H1 (cell line): Measurements from ENCODE around the gene ABI2. TPM values are rescaled to one million over a fixed set of nuclear protein-coding genes. Genes with fewer than 3 reads are reported as not detected.

Experiments
- CTCF ChIA-PET: fragments of 300-600 bp; sonication (Branson Sonifier 250); formaldehyde crosslinking; loops from one replicate; lab custom pipeline; 2021; ENCODE audit not compliant: partially characterized antibody; lab: Charles Lee
- POLR2A ChIA-PET: fragments of 300-600 bp; sonication (Branson Sonifier 250); formaldehyde crosslinking; loops from one replicate; lab custom pipeline; 2021; ENCODE audit warnings: inconsistent platforms; ENCODE audit not compliant: partially characterized antibody; lab: Charles Lee
- DNase-seq, 2 experiments: peaks; one replicate each; pipeline versions ENCODE4 v3.0.0 to v3.0.0-alpha.2; 2010 to 2022; ENCODE audit warnings: low spot score in 2 of 2, low read depth in 1 of 2, mixed read lengths in 1 of 2
- FAIRE-seq: peaks from 2 replicates; lab custom pipeline; 2011; peaks lifted over from hg19 to GRCh38; lab: Jason Lieb, UNC
- H2AFZ ChIP-seq: 2 replicates; pipeline ENCODE4 v1.8.1; 2012; ENCODE audit warnings: low read length, inconsistent platforms
- H2AK5ac ChIP-seq: 2 replicates; pipeline ENCODE4 v1.6.1; 2013; ENCODE audit warnings: low read depth, low read length
- H2BK120ac ChIP-seq: replicated peaks from 2 replicates; pipeline ENCODE3; 2013; ENCODE audit warnings: low read depth, low read length, inconsistent platforms
- H2BK12ac ChIP-seq: 2 replicates; pipeline ENCODE4 v1.6.1; 2013; ENCODE audit warnings: low read depth, low read length
- H2BK15ac ChIP-seq: 2 replicates; pipeline ENCODE4 v1.6.1; 2013; ENCODE audit warnings: low read length
- H2BK20ac ChIP-seq: 2 replicates; pipeline ENCODE4 v1.6.1; 2013; ENCODE audit warnings: low read length
- H2BK5ac ChIP-seq: 2 replicates; pipeline ENCODE4 v1.6.1; 2013; ENCODE audit warnings: low read depth, low read length
- H3K14ac ChIP-seq: 2 replicates; pipeline ENCODE4 v1.6.1; 2013; ENCODE audit warnings: inconsistent platforms; ENCODE audit not compliant: insufficient read length
- H3K18ac ChIP-seq: 2 replicates; pipeline ENCODE4 v1.6.1; 2013; ENCODE audit warnings: low read length; ENCODE audit errors: extremely low read depth
- H3K23ac ChIP-seq: 2 replicates; pipeline ENCODE4 v1.6.1; 2013; ENCODE audit warnings: inconsistent platforms; ENCODE audit not compliant: insufficient read length
- H3K23me2 ChIP-seq: 2 replicates; pipeline ENCODE4 v1.6.1; 2013; ENCODE audit warnings: low read depth, low read length
- H3K27ac ChIP-seq: 2 replicates; pipeline ENCODE4 v1.6.1; 2011; ENCODE audit warnings: low read depth, low read length, inconsistent platforms
- H3K27me3 ChIP-seq, 4 experiments: replicated peaks in 1 of 4; 1 replicate in 1 of 4; 2 replicates in 3 of 4; pipeline versions ENCODE4 v1.6.1 to v1.8.1; 2011 to 2013; ENCODE audit warnings: low read length in 3 of 4, mild to moderate bottlenecking in 3 of 4, inconsistent platforms in 2 of 4, mixed read lengths in 2 of 4, moderate library complexity in 1 of 4; ENCODE audit not compliant: control insufficient read depth in 3 of 4, insufficient read depth in 3 of 4; ENCODE audit errors: extremely low read depth in 1 of 4
- H3K36me3 ChIP-seq, 4 experiments: 2 replicates each; pipeline versions ENCODE4 v1.6.1 to v1.8.1; 2011 to 2013; ENCODE audit warnings: mild to moderate bottlenecking in 4 of 4, low read length in 3 of 4, moderate library complexity in 2 of 4, control low read depth in 1 of 4, inconsistent platforms in 1 of 4; ENCODE audit not compliant: insufficient read depth in 4 of 4, control insufficient read depth in 2 of 4
- H3K4ac ChIP-seq: replicated peaks from 2 replicates; pipeline ENCODE3; 2013; ENCODE audit warnings: low read length, low read depth, mixed read lengths, inconsistent platforms; ENCODE audit not compliant: insufficient read length
- H3K4me1 ChIP-seq, 4 experiments: replicated peaks in 1 of 4; 1 replicate in 1 of 4; 2 replicates in 3 of 4; pipeline versions ENCODE4 v1.6.1 to v1.8.1; 2011 to 2013; ENCODE audit warnings: low read length in 3 of 4, inconsistent platforms in 2 of 4, mixed read lengths in 1 of 4; ENCODE audit not compliant: insufficient read depth in 4 of 4, control insufficient read depth in 3 of 4
- H3K4me2 ChIP-seq, 2 experiments: 2 replicates each; pipeline versions ENCODE4 v1.6.1 to v1.8.1; 2011 to 2013; ENCODE audit warnings: low read depth in 2 of 2, low read length in 2 of 2, control low read depth in 1 of 2, inconsistent platforms in 1 of 2, mild to moderate bottlenecking in 1 of 2; ENCODE audit not compliant: insufficient read depth in 1 of 2
- H3K4me3 ChIP-seq, 4 experiments: fragments of 200-600, 300-600 bp in 1 of 4; sonication (generic), shearing (Covaris generic), sonication (Bioruptor Twin) in 1 of 4; 2 replicates each; pipeline versions ENCODE4 v1.5.1 to v1.8.1; 2011 to 2016; ENCODE audit warnings: low read length in 4 of 4, low read depth in 3 of 4, control low read depth in 2 of 4, inconsistent platforms in 2 of 4, mild to moderate bottlenecking in 2 of 4, mixed read lengths in 1 of 4, moderate library complexity in 1 of 4; ENCODE audit not compliant: insufficient read depth in 2 of 4; ENCODE audit errors: extremely low read depth in 1 of 4
- H3K56ac ChIP-seq: replicated peaks from 2 replicates; pipeline ENCODE3; 2013; ENCODE audit warnings: low read depth, mild to moderate bottlenecking, mixed read lengths, low read length, inconsistent platforms; ENCODE audit not compliant: insufficient read length
- H3K79me1 ChIP-seq: 2 replicates; pipeline ENCODE4 v1.6.1; 2013; ENCODE audit warnings: low read depth, low read length, control low read depth
- H3K79me2 ChIP-seq, 2 experiments: 2 replicates each; pipeline versions ENCODE4 v1.6.1 to v1.8.1; 2012 to 2013; ENCODE audit warnings: low read length in 2 of 2, mild to moderate bottlenecking in 2 of 2, inconsistent platforms in 1 of 2; ENCODE audit not compliant: insufficient read depth in 2 of 2, control insufficient read depth in 1 of 2
- H3K9ac ChIP-seq, 4 experiments: replicated peaks in 1 of 4; 1 replicate in 1 of 4; 2 replicates in 3 of 4; pipeline versions ENCODE4 v1.6.1 to v1.8.1; 2011 to 2013; ENCODE audit warnings: low read depth in 3 of 4, low read length in 3 of 4, control low read depth in 2 of 4, mild to moderate bottlenecking in 2 of 4, moderate library complexity in 2 of 4, inconsistent platforms in 1 of 4; ENCODE audit errors: extremely low read depth in 1 of 4
- H3K9me3 ChIP-seq, 2 experiments: 2 replicates each; pipeline versions ENCODE4 v1.6.1 to v1.8.1; 2012 to 2013; ENCODE audit warnings: mild to moderate bottlenecking in 2 of 2, moderate library complexity in 2 of 2, control low read depth in 1 of 2, inconsistent platforms in 1 of 2, low read depth in 1 of 2, low read length in 1 of 2, mixed read lengths in 1 of 2; ENCODE audit not compliant: insufficient read depth in 2 of 2
- H4K20me1 ChIP-seq, 2 experiments: replicated peaks in 1 of 2; 2 replicates each; pipeline versions ENCODE3 to v1.8.1; 2011 to 2013; ENCODE audit warnings: inconsistent platforms in 2 of 2, low read length in 2 of 2, mild to moderate bottlenecking in 1 of 2; ENCODE audit not compliant: insufficient read depth in 2 of 2, control insufficient read depth in 1 of 2
- H4K5ac ChIP-seq: 2 replicates; pipeline ENCODE4 v1.6.1; 2013; ENCODE audit warnings: low read length, low read depth, mixed read lengths, inconsistent platforms; ENCODE audit not compliant: insufficient read length
- H4K8ac ChIP-seq: 2 replicates; pipeline ENCODE4 v1.8.0; 2013; ENCODE audit warnings: mild to moderate bottlenecking, moderate library complexity, low read length, inconsistent platforms; ENCODE audit not compliant: insufficient read depth; ENCODE audit errors: extremely low read depth
- H4K91ac ChIP-seq: replicated peaks from 2 replicates; pipeline ENCODE3; 2013; ENCODE audit warnings: low read length, mixed read lengths, inconsistent platforms; ENCODE audit not compliant: insufficient read length
- CBX5 ChIP-seq: fragments of 300-800, 300-1000 bp; sonication (generic); IDR thresholded peaks from 2 replicates; pipeline ENCODE4 v1.7.1; 2016; ENCODE audit warnings: antibody characterized with exemption, low read length, low read depth
- EP300 ChIP-seq, 2 experiments: IDR thresholded peaks; 1 replicate in 1 of 2; 2 replicates in 1 of 2; pipeline ENCODE4 v1.6.1; 2011 to 2012; ENCODE audit warnings: low read depth in 2 of 2, low read length in 2 of 2, mild to moderate bottlenecking in 2 of 2, borderline replicate concordance in 1 of 2, inconsistent platforms in 1 of 2, moderate library complexity in 1 of 2
- EZH2 ChIP-seq: fragments of 200-600 bp; sonication (generic); IDR thresholded peaks from 2 replicates; pipeline ENCODE4 v1.7.1; 2012; ENCODE audit warnings: low read depth, mild to moderate bottlenecking, moderate library complexity, low read length, inconsistent platforms; ENCODE audit not compliant: severe bottlenecking
- KDM5A ChIP-seq: fragments of 200-600 bp; IDR thresholded peaks from 2 replicates; pipeline ENCODE4 v1.7.1; 2012; ENCODE audit warnings: mild to moderate bottlenecking, low read length, inconsistent platforms, mixed read lengths
- RNF2 ChIP-seq: fragments of 200-900, 300-1000 bp; sonication (generic); IDR thresholded peaks from 2 replicates; pipeline ENCODE4 v1.7.1; 2016; ENCODE audit warnings: borderline replicate concordance, low read depth, mild to moderate bottlenecking, antibody characterized with exemption, low read length; ENCODE audit not compliant: poor library complexity, severe bottlenecking; ENCODE audit errors: missing control alignments
- RXRA ChIP-seq: IDR thresholded peaks from 2 replicates; pipeline ENCODE4 v1.6.1; 2011; ENCODE audit warnings: low read depth, mild to moderate bottlenecking, low read length, moderate library complexity; ENCODE audit not compliant: insufficient read depth
- SRF ChIP-seq: IDR thresholded peaks from 2 replicates; pipeline ENCODE4 v1.6.1; 2011; ENCODE audit warnings: mild to moderate bottlenecking, low read depth, low read length, moderate library complexity
- TBP ChIP-seq: IDR thresholded peaks from 2 replicates; pipeline ENCODE4 v1.6.1; 2011; ENCODE audit warnings: low read depth, low read length, improper control_type of control experiment
- TEAD4 ChIP-seq: IDR thresholded peaks from 2 replicates; pipeline ENCODE4 v1.6.1; 2012; ENCODE audit warnings: low read depth, low read length, inconsistent platforms, mixed read lengths
- YY1 ChIP-seq: IDR thresholded peaks from 2 replicates; pipeline ENCODE4 v1.6.1; 2011; ENCODE audit warnings: low read depth, mild to moderate bottlenecking, low read length
- WGBS, 2 experiments: shearing (Covaris generic) in 1 of 2; methylation state at CpG; one replicate each; pipeline versions ENCODE4 v1.1.6 to v1.1.7; 2013 to 2015; ENCODE audit warnings: low lambda C conversion rate in 2 of 2, mixed read lengths in 2 of 2, inconsistent platforms in 1 of 2, low coverage in 1 of 2, missing lambda C conversion rate in 1 of 2; ENCODE audit not compliant: insufficient replicate concordance in 2 of 2, insufficient coverage in 1 of 2, insufficient read length in 1 of 2; ENCODE audit errors: extremely low coverage in 1 of 2, missing lambda C conversion rate in 1 of 2; 5-methylcytosine and 5-hydroxymethylcytosine counted together
- polyA plus RNA-seq, 7 experiments: library from polyadenylated mRNA; depleted of rRNA in 3 of 7; stranded (reverse) in 5 of 7; unstranded in 2 of 7; fragments of >200 nt in 5 of 7; fragments of 200-250 nt in 2 of 7; gene quantifications; 1 replicate in 5 of 7; 2 replicates in 1 of 7; 4 replicates in 1 of 7; pipeline versions ENCODE4 v1.2.1 to v1.2.3, GENCODE V29; 2011 to 2013; ENCODE audit warnings: missing spikeins in 2 of 7, mixed read lengths in 2 of 7
- total RNA-seq: library from RNA; stranded (reverse); fragmentation: NEBNext Ultra II Directional; extraction: Animal tissue kit (Norgen Biotek cat#: 25700); gene quantifications from 2 replicates; pipeline ENCODE4 v1.2.1, GENCODE V29; 2021
- TF ChIP-seq, protein P1 (sequence below), 3 experiments: IDR thresholded peaks; 1 replicate in 2 of 3; 2 replicates in 1 of 3; pipeline versions ENCODE4 v1.5.1 to v1.6.1; 2011; ENCODE audit warnings: low read length in 3 of 3, mild to moderate bottlenecking in 3 of 3, inconsistent platforms in 2 of 3, low read depth in 1 of 3, moderate library complexity in 1 of 3; ENCODE audit not compliant: insufficient read depth in 1 of 3; ENCODE audit errors: control extremely low read depth in 1 of 3

The ABI2 gene
- total and polyA plus RNA-seq, 2 of the 8 experiments (the other 6 are each of a cell fraction or from before 2014, with no cell fraction given), result 62.3 to 118 TPM

DNA sequence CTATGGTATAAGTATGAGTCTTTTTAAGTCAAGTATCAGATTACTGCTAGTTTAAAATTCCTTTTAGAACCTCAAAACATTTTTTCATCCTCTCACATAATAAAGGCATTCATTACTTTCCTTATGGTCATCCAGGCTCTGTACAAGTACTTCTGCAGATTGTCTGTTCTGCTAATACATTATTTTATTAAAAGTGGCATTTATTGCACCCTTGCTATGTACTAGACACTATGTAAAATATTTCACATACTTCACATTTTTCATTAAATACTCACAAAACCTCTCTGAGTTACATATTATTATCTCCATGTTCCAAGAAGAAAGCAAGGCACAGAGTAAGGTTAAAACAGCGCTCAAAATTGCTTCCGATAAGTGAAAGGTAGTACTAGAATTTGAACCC lies 122.8 kb downstream of the ABI2 start:
- H2AK5ac ChIP-seq, result no peak overlapping the region
- no peak overlapping the region for H2BK15ac ChIP-seq
- no peak overlapping the region for H3K9ac ChIP-seq
- H2AFZ ChIP-seq, result no peak overlapping the region
- no peak overlapping the region for H3K56ac ChIP-seq
- no peak for DNase-seq
- POLR2A ChIA-PET, result no interaction called here
- H2BK12ac ChIP-seq, result no peak overlapping the region
- CTCF ChIA-PET, result interaction anchor here (0.7 kb wide), 1 partner anchor 210 kb away, joined by 3 read pairs; no protein-coding TSS in a partner anchor
- H3K27me3 ChIP-seq, result no peaks in the 10 kb centered on the region
- no peaks in the 10 kb centered on the region for H3K9me3 ChIP-seq
- no peak overlapping the region for H2BK120ac ChIP-seq
- H3K23me2 ChIP-seq, result no peaks in the 10 kb centered on the region
- no peak overlapping the region for H3K18ac ChIP-seq
- H3K14ac ChIP-seq, result no peak overlapping the region
- H3K4me3 ChIP-seq, result no peak overlapping the region
- no peaks in the 10 kb centered on the region for H3K4me1 ChIP-seq
- H4K20me1 ChIP-seq, result no peaks in the 10 kb centered on the region
- no peak for FAIRE-seq
- H2BK5ac ChIP-seq, result no peak overlapping the region
- no peak overlapping the region for H3K23ac ChIP-seq
- no peaks in the 10 kb centered on the region for H3K79me2 ChIP-seq
- H4K91ac ChIP-seq, result no peak overlapping the region
- H4K8ac ChIP-seq, result no peak overlapping the region
- H3K79me1 ChIP-seq, result no peaks in the 10 kb centered on the region
- WGBS, 2 experiments, result 98% methylated on average over 2 of the region's 2 CpGs; no CpG with 5 or more reads in 1 of the 2 experiments
- H3K27ac ChIP-seq, result no peak overlapping the region
- H2BK20ac ChIP-seq, result no peak overlapping the region
- H3K36me3 ChIP-seq, result peaks cover 4 to 37% (median 6%) of the 10 kb centered on the region in 4 experiments; a peak in 6 of 8 replicates
- no peak overlapping the region for H3K4ac ChIP-seq
- no peak overlapping the region for H4K5ac ChIP-seq
- H3K4me2 ChIP-seq, result no peak overlapping the region
- no peak for TF ChIP-seq EZH2
- no peak for TF ChIP-seq YY1
- TF ChIP-seq EP300 (IDR thresholded peaks at IDR 0.05; ENCODE audit: borderline replicate concordance in 1 of 2, low read depth in 2 of 2, low read length in 2 of 2), result no peak
- TF ChIP-seq RXRA, result no peak
- no peak for TF ChIP-seq TEAD4
- no peak for TF ChIP-seq SRF
- TF ChIP-seq KDM5A, result no peak
- TF ChIP-seq, protein P1, sequence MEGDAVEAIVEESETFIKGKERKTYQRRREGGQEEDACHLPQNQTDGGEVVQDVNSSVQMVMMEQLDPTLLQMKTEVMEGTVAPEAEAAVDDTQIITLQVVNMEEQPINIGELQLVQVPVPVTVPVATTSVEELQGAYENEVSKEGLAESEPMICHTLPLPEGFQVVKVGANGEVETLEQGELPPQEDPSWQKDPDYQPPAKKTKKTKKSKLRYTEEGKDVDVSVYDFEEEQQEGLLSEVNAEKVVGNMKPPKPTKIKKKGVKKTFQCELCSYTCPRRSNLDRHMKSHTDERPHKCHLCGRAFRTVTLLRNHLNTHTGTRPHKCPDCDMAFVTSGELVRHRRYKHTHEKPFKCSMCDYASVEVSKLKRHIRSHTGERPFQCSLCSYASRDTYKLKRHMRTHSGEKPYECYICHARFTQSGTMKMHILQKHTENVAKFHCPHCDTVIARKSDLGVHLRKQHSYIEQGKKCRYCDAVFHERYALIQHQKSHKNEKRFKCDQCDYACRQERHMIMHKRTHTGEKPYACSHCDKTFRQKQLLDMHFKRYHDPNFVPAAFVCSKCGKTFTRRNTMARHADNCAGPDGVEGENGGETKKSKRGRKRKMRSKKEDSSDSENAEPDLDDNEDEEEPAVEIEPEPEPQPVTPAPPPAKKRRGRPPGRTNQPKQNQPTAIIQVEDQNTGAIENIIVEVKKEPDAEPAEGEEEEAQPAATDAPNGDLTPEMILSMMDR (IDR thresholded peaks at IDR 0.05; ENCODE audit: control extremely low read depth in 1 of 3, insufficient read depth in 1 of 3, low read depth in 1 of 3, low read length in 3 of 3), result no peak
- no peak for TF ChIP-seq RNF2
- no peak for TF ChIP-seq TBP
- no peak for TF ChIP-seq CBX5
